SH-SY5Y (cell line): ENCODE results near the gene SNRPB2.

Experiments used
- GATA2 ChIP-seq: IDR thresholded peaks from 2 replicates; pipeline ENCODE4 v1.6.1; 2011; ENCODE audit warnings: mild to moderate bottlenecking, low read depth, low read length
- GATA3 ChIP-seq: IDR thresholded peaks from 2 replicates; pipeline ENCODE4 v1.6.1; 2011; ENCODE audit warnings: low read depth, mild to moderate bottlenecking, low read length, moderate library complexity

DNA sequence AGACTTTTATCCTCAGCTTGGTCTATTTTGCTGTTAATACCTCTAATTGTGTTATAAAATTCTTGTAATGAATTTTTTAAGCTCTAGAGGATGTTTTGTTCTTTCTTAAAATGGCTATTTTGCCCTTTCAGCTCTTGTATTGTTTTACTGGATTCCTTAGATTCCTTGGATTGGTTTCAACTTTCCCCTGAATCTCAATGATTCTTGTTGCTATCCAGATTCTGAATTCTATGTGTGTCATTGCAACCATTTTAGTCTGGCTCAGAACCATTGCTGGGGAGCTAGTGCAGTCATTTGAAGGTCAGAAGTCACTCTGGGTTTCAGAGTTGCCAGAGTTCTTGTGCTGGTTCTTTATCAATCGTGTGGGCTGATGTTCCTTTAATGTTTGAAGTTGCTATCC, 55.4 kb downstream of the SNRPB2 start:
- TF ChIP-seq GATA2 = no peak
- no peak for TF ChIP-seq GATA3
